Left lung (tissue), 10 donors: ENCODE measurements around the gene UBA7. TPM values are rescaled to one million over a fixed set of nuclear protein-coding genes. Genes with fewer than 3 reads are reported as not detected.

ENCODE experiments used
- ATAC-seq: fragments of 200-7000 bp; cut with Tn5 transposase; one replicate; pipeline ENCODE4 v1.9.1; 2020; ENCODE audit warnings: moderate library complexity
- DNase-seq, 4 donors: peaks; one replicate each; pipeline ENCODE4 v3.0.0-alpha.2; 2013 to 2020
- H3K27ac ChIP-seq, 2 donors: fragments of 200-600 bp; sonication (generic) in 1 of 2; one replicate each; pipeline versions ENCODE4 v1.5.0 to v1.8.0; 2020 to 2021
- H3K27me3 ChIP-seq, 2 donors: fragments of 200-600 bp; sonication (generic) in 1 of 2; one replicate each; pipeline versions ENCODE4 v1.5.0 to v1.8.0; 2020 to 2021
- H3K36me3 ChIP-seq, 2 donors: fragments of 200-600 bp; sonication (generic) in 1 of 2; one replicate each; pipeline versions ENCODE4 v1.5.0 to v1.8.0; 2020 to 2021
- H3K4me1 ChIP-seq, 2 donors: fragments of 200-600 bp; one replicate each; pipeline ENCODE4 v1.8.0; 2021
- H3K4me3 ChIP-seq, 2 donors: fragments of 200-600 bp; sonication (generic) in 1 of 2; one replicate each; pipeline versions ENCODE4 v1.5.0 to v1.8.0; 2020 to 2021; ENCODE audit warnings: mild to moderate bottlenecking in 1 of 2
- H3K9me3 ChIP-seq, 2 donors: fragments of 200-600 bp; sonication (generic) in 1 of 2; one replicate each; pipeline versions ENCODE4 v1.5.0 to v1.8.0; 2020 to 2021
- intact Hi-C, 2 donors: fragments of 100-400 bp; cut with DNase I; formaldehyde crosslinking; loops; one replicate each; pipeline versions ENCODE4 v1.11.2 to v1.14.2; 2022
- polyA plus RNA-seq, 6 donors: library from polyadenylated mRNA; unstranded; fragments of 120-200 nt; gene quantifications; one replicate each; pipeline ENCODE4 v1.2.1, GENCODE V29; 2013; ENCODE audit not compliant: insufficient read length in 6 of 6
- total RNA-seq, 2 donors: library from RNA; stranded (reverse); fragmentation: NEBNext Ultra II Directional; extraction: Animal tissue kit (Norgen Biotek cat#: 25700); gene quantifications; one replicate each; pipeline ENCODE4 v1.2.1, GENCODE V29; 2021
- TF ChIP-seq, protein P1 (sequence below), 2 donors: fragments of 200-600 bp; sonication (generic) in 1 of 2; IDR thresholded peaks; one replicate each; pipeline versions ENCODE4 v1.5.0 to v1.8.0; 2021; ENCODE audit warnings: antibody characterized with exemption in 2 of 2
- donor health status: DM: no; HTN: yes; CAD: no.
- donor health status: DM: no; HTN: no; CAD: no.

Gene UBA7
- total and polyA plus RNA-seq, 8 donors = 60.9 to 121 (median 82.3) TPM

- no peaks in the 10 kb centered on the region for H3K36me3 ChIP-seq
- ATAC-seq = no peak
- TF ChIP-seq, protein P1, sequence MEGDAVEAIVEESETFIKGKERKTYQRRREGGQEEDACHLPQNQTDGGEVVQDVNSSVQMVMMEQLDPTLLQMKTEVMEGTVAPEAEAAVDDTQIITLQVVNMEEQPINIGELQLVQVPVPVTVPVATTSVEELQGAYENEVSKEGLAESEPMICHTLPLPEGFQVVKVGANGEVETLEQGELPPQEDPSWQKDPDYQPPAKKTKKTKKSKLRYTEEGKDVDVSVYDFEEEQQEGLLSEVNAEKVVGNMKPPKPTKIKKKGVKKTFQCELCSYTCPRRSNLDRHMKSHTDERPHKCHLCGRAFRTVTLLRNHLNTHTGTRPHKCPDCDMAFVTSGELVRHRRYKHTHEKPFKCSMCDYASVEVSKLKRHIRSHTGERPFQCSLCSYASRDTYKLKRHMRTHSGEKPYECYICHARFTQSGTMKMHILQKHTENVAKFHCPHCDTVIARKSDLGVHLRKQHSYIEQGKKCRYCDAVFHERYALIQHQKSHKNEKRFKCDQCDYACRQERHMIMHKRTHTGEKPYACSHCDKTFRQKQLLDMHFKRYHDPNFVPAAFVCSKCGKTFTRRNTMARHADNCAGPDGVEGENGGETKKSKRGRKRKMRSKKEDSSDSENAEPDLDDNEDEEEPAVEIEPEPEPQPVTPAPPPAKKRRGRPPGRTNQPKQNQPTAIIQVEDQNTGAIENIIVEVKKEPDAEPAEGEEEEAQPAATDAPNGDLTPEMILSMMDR (IDR thresholded peaks at IDR 0.05) = no peak
Observed at GRCh38 chr3:49801160-49801559, 12.6 kb downstream of the UBA7 start.

GRCh38 chr3:49799761-49800160 is 14.0 kb downstream of the UBA7 start, which contains the start of gene CDHR4:
CDHR4 (minus strand) TSS chr3:49799873; CDS start chr3:49799812, 61 bp downstream.
- TF ChIP-seq, protein P1 (IDR thresholded peaks at IDR 0.05) = no peak
- no peak for ATAC-seq

More at GRCh38 chr3:49801160-49801559, 12.6 kb downstream of the UBA7 start:
- no peaks in the 10 kb centered on the region for H3K9me3 ChIP-seq
- no peak overlapping the region for H3K4me3 ChIP-seq
- DNase-seq = no peak
- H3K27me3 ChIP-seq = no peaks in the 10 kb centered on the region
- H3K4me1 ChIP-seq = peaks cover 20 to 28% of the 10 kb centered on the region in 2 donors
- intact Hi-C loops = loop anchor here in 1 of 2 donors (5.0 kb wide), 1 partner anchor 36 kb away; no protein-coding TSS in a partner anchor
- no peak overlapping the region for H3K27ac ChIP-seq

GRCh38 chr3:49799105-49799504 is 14.6 kb downstream of the UBA7 start:
- Histone ChIP-seq H3K36me3 (no peaks in the 10 kb centered on the region), H3K4me3 (no peak overlapping the region), H3K9me3 (no peaks in the 10 kb centered on the region), H3K27ac (no peak overlapping the region), H3K27me3 (no peaks in the 10 kb centered on the region), H3K4me1 (peaks cover 0 to 8% of the 10 kb centered on the region in 2 donors)
- ATAC-seq (no peak), DNase-seq (peak in 1 of 4 donors; percentile 39)
- intact Hi-C loops = no loop called here
- TF ChIP-seq, protein P1 (IDR thresholded peaks at IDR 0.05) = no peak

More at GRCh38 chr3:49799761-49800160, 14.0 kb downstream of the UBA7 start, which contains the start of gene CDHR4:
- H3K4me1 ChIP-seq = peaks cover 6 to 14% of the 10 kb centered on the region in 2 donors
- intact Hi-C loops = loop anchor here in 1 of 2 donors (5.0 kb wide), 1 partner anchor 38 kb away; no protein-coding TSS in a partner anchor
- no peaks in the 10 kb centered on the region for H3K27me3 ChIP-seq
- no peaks in the 10 kb centered on the region for H3K9me3 ChIP-seq
- no peak within 1 kb of the TSS for H3K4me3 ChIP-seq
- no peaks in the 10 kb centered on the region for H3K36me3 ChIP-seq
- no peak within 1 kb of the TSS for H3K27ac ChIP-seq
- no peak for DNase-seq

DNA sequence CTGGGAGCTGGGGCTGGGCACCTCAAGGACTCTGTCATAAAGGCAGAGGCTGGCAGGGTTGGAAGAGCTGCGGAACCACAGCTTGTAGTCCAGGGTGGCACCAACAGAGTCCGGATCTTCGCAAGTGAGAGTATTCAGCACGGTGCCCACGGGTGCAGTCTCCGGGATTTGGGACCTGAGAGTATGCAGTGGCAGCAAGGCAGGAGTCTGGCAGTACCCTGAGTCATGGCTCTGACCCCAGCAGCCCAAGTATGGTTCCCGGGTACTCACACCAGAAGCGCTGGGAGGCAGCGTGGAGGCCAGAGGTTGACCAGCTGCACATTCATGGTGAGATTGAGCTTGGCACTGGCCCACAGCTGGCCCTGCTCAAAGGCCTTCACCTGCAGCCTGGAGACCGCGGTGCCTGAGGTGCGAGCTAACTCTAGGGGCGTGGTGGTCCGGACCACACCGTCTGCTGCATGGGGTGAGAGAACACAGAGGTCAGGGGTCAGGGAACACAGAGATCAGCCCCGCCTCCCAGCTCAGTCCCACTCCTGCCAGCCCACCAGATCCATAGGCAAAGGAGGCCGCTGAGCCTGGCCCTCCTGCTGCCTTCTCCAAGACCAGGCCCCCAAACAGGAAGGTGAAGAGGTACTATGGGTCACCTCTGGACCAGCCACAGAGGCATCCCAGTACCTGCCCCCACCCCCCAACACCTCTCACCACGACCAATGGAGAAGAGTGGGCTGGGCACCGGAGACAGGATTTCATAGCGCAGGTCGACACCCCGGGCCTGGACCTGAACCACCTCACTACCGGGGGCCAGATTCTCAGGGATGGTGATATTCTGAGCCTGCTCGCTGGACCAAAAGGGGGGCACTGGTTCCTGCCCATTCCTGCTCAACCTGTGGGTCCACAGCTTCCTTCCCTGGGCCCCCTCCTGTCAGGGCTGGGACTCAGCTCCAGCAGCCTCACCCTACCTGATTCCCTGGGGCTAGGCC is 18.5 kb downstream of the UBA7 start:
- no peaks in the 10 kb centered on the region for H3K27me3 ChIP-seq
- H3K36me3 ChIP-seq = no peaks in the 10 kb centered on the region
- no peak for ATAC-seq
- no peak overlapping the region for H3K4me3 ChIP-seq
- H3K9me3 ChIP-seq = no peaks in the 10 kb centered on the region
- TF ChIP-seq, protein P1 (IDR thresholded peaks at IDR 0.05) = no peak
- H3K27ac ChIP-seq = no peak overlapping the region
- intact Hi-C loops = no loop called here
- H3K4me1 ChIP-seq = no peaks in the 10 kb centered on the region
- DNase-seq = no peak

DNA sequence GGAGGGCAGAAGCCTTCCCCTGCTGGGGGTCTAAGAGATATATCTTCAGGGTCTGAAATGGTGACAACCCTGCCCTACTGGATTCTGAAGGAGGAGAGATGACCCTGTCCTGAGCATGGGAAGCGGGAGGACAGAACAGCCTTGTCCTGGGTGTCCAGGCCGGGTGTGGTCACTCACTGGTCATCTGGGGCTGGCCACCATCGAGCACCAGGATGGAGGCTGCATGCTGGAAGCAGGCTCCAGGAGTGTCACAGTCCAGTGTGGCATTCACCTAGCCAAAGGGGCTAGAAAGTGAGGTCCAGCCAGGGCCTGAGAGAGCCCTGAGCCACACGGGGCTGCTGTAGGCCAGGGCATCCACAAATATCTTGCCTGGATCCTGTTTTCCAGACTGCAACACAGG is 19.3 kb downstream of the UBA7 start:
- no peaks in the 10 kb centered on the region for H3K36me3 ChIP-seq
- no peaks in the 10 kb centered on the region for H3K4me1 ChIP-seq
- H3K9me3 ChIP-seq = no peaks in the 10 kb centered on the region
- ATAC-seq (no peak), DNase-seq (no peak)
- no peaks in the 10 kb centered on the region for H3K27me3 ChIP-seq
- TF ChIP-seq, protein P1 (IDR thresholded peaks at IDR 0.05) = no peak
- H3K4me3 ChIP-seq = no peak overlapping the region
- intact Hi-C loops = no loop called here
- no peak overlapping the region for H3K27ac ChIP-seq
